GM18517 (cell line): ENCODE results near the gene YPEL5.
"Not testable (repeated sequence)": the region's sequence is repeated elsewhere in the genome, so short reads cannot be mapped to it uniquely, and the experiment has no call there.

Experiments used
- ATAC-seq: cut with Tn5 transposase; IDR thresholded peaks from one replicate; pipeline ENCODE4 v1.9.1; 2021; ENCODE audit warnings: mild to moderate bottlenecking, moderate library complexity; ENCODE audit not compliant: unreplicated experiment

Gene YPEL5

GRCh38 chr2:30146337-30147195 lies at the start of gene YPEL5:
Gene YPEL5, plus strand, starts transcription at chr2:30147007. Its CDS starts 9,645 bp downstream, at chr2:30156652.
- peak; percentile 96 for ATAC-seq

- ATAC-seq, result no peak
These were observed 48.4 kb upstream of the YPEL5 start for GRCh38 chr2:30098266-30099005.

GRCh38 chr2:30099366-30099765 lies 47.4 kb upstream of the YPEL5 start:
- not testable (repeated sequence) for ATAC-seq

DNA sequence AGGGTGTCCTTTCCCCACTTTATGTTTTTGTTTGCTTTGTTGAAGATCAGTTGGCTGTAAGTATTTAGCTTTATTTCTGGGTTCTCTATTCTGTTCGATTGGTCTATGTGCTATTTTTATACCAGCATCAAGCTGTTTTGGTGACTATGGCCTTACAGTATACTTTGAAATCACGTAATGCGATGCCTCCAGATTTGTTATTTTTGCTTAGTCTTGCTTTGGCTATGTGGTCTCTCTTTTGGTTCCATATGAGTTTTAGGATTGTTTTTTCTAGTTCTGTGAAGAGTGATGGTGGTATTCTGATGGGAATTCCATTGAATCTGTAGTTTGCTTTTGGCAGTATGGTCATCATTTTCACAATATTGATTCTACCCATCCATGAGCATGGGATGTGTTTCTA lies 46.1 kb upstream of the YPEL5 start:
- ATAC-seq, result not testable (repeated sequence)

GRCh38 chr2:30104307-30104706 lies 42.5 kb upstream of the YPEL5 start:
- ATAC-seq, result no peak

- ATAC-seq, result no peak
These were observed 41.3 kb upstream of the YPEL5 start for GRCh38 chr2:30105556-30105955.

- ATAC-seq, result no peak
These were observed 40.3 kb upstream of the YPEL5 start for GRCh38 chr2:30106543-30106942.

- no peak for ATAC-seq
These were observed 38.6 kb upstream of the YPEL5 start for GRCh38 chr2:30108192-30108591.

DNA sequence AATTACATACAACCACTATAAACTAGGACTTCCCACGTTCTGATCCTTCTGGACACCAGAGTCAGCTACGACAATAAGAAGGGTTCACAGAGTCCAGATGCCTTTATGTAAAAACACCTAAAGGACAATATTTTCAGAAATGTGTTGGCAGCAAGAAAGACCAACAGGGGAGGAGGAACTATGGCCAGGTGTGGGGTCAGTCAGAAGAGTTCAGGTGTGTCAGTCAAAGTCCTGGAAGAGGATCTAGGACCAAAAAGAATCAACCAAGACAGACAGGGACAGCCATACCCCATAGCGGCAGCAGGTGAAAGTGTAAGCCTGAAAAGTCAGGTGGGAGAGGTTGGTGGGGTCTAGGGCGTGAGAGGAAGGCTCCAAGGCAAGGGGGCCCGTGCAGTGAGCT lies 38.0 kb upstream of the YPEL5 start:
- no peak for ATAC-seq

DNA sequence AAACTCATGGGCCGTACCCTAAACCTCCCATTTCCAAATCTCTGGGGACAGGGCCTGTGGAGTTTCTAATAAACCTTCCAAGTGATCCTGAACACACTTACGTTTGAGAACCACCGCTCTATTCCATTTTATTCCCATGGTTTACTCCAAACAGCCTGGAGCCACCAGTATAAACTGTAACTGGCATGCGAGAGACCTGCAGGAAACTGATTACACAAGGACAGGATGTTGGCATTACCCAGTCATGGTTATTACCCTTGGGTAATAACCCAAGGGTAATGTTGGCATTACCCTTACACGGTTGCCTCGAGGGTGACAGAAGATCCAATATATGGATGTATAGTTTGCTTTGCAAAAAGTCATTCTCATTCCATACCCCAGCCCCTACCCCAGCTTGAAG lies 37.0 kb upstream of the YPEL5 start:
- no peak for ATAC-seq

- ATAC-seq, result no peak
These were observed 36.0 kb upstream of the YPEL5 start for GRCh38 chr2:30110773-30111172.

- ATAC-seq, result not testable (repeated sequence)
These were observed 35.6 kb upstream of the YPEL5 start for GRCh38 chr2:30111186-30111585.

GRCh38 chr2:30112561-30112960 lies 34.2 kb upstream of the YPEL5 start:
- no peak for ATAC-seq

- no peak for ATAC-seq
These were observed 33.1 kb upstream of the YPEL5 start for GRCh38 chr2:30113617-30114293.

DNA sequence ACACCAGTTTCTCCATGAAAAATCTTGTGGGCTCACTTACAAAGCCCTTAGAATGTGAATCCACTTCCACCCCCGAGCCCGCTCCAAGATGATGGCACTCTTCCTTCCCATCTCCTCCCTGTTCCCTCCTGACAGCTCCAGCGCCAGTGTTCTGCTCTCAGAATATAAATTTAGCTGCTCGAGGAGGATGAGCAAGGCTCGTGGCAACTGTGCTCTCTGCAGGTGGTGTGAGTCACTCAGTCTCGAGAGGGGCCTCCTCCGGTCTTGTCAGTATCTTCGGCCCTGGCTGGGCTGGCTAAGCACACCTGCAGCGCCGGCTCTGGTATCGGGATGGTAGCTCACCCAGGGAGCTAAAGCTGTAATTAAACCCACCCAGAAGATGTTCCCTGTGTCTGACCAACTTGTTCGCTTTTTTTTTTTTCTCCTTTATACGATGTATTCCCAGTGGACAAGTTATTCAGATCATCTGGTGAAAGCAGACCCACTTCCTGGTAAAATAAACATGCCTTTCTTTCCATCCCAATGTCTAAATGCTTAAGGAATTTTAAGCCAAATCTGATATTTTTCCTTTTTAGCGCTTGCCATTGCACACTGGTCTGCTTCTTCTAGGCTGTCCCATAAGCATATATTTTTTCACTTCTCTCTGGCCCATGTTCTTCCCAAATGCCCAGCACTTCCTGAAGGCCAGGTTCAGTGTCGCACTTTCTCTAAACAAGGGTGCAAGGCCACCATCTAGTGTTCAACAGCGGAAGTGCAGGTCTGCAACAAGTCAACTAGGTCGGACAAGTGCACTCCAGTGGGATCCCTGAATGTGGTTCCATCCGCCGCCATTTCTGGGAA lies 31.4 kb upstream of the YPEL5 start:
- ATAC-seq, result no peak

- no peak for ATAC-seq
These were observed 30.9 kb upstream of the YPEL5 start for GRCh38 chr2:30115981-30116285.

DNA sequence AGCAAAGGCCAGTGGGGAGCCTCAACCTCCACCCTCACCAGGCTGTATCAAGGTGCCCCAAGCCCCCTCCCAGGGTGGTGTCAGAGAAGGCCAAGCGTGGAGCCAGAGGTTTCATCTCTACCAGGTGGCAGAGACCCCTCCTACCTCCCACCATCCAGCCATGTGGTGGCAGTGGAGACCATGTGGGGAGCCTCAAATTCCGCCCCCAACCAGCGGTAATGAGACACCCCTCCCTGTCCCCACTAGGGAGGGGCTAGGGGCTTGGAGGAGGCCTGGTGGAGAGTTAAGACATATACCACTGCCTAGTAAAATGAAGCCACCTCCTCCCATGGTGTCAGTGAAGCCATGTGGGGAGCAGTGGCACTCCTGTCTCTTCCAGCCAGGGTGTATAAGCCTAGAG lies 24.4 kb upstream of the YPEL5 start:
- ATAC-seq, result no peak

DNA sequence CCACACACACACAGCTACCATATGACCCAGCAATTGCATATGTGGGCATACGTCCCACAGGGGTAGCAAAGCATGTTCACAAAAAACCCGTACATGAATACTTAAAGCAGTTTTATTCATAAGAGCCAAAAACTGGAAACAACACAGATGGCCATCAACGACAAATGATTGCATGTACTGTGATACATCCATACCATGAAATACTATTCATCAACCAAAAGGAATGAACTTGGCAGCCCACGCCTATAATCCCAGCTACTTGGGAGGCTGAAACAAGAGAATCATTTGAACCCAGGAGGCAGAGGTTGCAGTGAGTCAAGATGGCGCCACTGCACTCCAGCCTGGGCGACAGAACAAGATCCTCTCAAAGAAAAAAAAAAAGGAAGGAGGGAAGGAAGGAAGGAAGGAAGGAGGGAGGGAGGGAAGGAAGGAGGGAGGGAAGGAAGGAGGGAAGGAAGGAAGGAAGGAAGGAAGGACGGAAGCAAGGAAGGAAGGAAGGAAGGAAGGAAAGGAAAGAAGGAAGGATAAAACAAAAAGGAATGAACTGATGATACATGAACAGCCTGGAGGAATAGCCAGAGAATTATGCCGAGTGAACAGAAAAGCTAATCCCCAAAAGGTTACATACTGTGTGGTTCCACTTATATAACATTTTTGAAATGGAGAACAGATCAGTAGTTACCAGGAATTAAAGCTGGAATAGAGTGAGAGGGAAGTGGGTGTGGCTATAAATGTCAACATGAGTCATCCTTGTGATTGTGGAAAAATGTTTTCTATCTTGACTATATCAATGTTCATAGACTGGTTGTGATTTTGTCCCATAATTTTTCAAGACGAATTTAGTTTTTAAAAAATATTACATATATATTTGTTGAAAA lies 19.6 kb upstream of the YPEL5 start:
- ATAC-seq, result no peak

- no peak for ATAC-seq
These were observed 12.2 kb upstream of the YPEL5 start for GRCh38 chr2:30134582-30134981.

DNA sequence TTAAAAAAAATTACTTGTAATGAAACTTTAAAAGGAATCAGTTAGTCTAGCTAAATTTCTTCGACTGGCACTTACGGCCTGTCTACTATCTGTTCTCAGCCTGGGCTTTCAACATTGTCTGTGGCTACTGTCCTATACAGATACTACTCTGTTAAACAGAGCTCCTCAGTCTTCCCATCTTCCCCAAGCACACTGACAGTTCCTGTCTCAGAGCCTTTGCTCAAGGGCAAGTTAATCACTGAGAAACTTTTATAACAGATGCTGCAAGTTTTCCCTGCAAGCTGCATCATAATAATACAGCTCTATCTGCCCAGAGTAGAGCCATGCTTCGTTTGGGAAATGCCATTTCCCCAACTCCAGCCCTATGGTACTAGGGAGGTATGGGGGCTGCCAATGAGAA lies 11.3 kb upstream of the YPEL5 start:
- no peak for ATAC-seq
